Retinal pigment epithelial cell (primary cell): ENCODE data around the gene LHX1.

ENCODE experiments used
- DNase-seq: peaks from one replicate; pipeline ENCODE4 v3.0.0-alpha.2; 2010; ENCODE audit warnings: low read depth
- H3K4me3 ChIP-seq: 2 replicates; pipeline ENCODE4 v1.5.1; 2011; ENCODE audit warnings: mild to moderate bottlenecking, low read length, control low read depth, moderate library complexity
- CTCF ChIP-seq: conservative IDR thresholded peaks from 2 replicates; pipeline ENCODE4 v1.5.1; 2011; ENCODE audit warnings: low read depth, low read length, control low read depth, inconsistent platforms

LHX1 gene

GRCh38 chr17:36992701-36993100 is 55.4 kb downstream of the LHX1 start:
- no peak for TF ChIP-seq CTCF
- no peak for DNase-seq
- H3K4me3 ChIP-seq = no peak overlapping the region

- TF ChIP-seq CTCF = no peak
Observed at GRCh38 chr17:36993227-36993626, 56.0 kb downstream of the LHX1 start.

More at GRCh38 chr17:36993227-36993626, 56.0 kb downstream of the LHX1 start:
- H3K4me3 ChIP-seq = no peak overlapping the region
- no peak for DNase-seq
